ENCODE results near the gene IL1RL1.
A peak's percentile ranks its signal among the peaks of the same experiment; 100 is the strongest.

IL1RL1 gene

GRCh38 chr2:102342888-102343287 lies 31.5 kb downstream of the IL1RL1 start:
- Histone ChIP-seq H3K27ac (ENCODE audit: low read length) (no peak overlapping the region), H3K36me3 (ENCODE audit: insufficient read depth, low read depth, low read length) (no peaks in the 10 kb centered on the region), H3K4me1 (ENCODE audit: insufficient read depth, low read length) (no peaks in the 10 kb centered on the region), H3K9me3 (ENCODE audit: insufficient read depth, low read depth, low read length) (no peaks in the 10 kb centered on the region), H3K4me3 (ENCODE audit: low read length) (no peak overlapping the region), H3K27me3 (ENCODE audit: insufficient read depth, low read length) (no peaks in the 10 kb centered on the region), H3K9ac (ENCODE audit: low read depth, low read length) (no peak overlapping the region)

- H3K27me3 ChIP-seq (ENCODE audit: insufficient read depth, low read length), result no peaks in the 10 kb centered on the region
- H3K4me3 ChIP-seq (ENCODE audit: low read length), result no peak overlapping the region
- no peaks in the 10 kb centered on the region for H3K36me3 ChIP-seq (ENCODE audit: insufficient read depth, low read depth, low read length)
Measured at GRCh38 chr2:102344397-102344796, 33.0 kb downstream of the IL1RL1 start.

GRCh38 chr2:102345329-102345920 lies 34.1 kb downstream of the IL1RL1 start:
- H3K27ac ChIP-seq (ENCODE audit: low read length), result no peak overlapping the region
- no peaks in the 10 kb centered on the region for H3K9me3 ChIP-seq (ENCODE audit: insufficient read depth, low read depth, low read length)
- no peak overlapping the region for H3K9ac ChIP-seq (ENCODE audit: low read depth, low read length)
- H3K4me1 ChIP-seq (ENCODE audit: insufficient read depth, low read length), result no peaks in the 10 kb centered on the region
- H3K4me3 ChIP-seq (ENCODE audit: low read length), result no peak overlapping the region
- H3K36me3 ChIP-seq (ENCODE audit: insufficient read depth, low read depth, low read length), result no peaks in the 10 kb centered on the region
- no peaks in the 10 kb centered on the region; the same call in 1 of the 2 replicates for H3K27me3 ChIP-seq (ENCODE audit: insufficient read depth, low read length)

More at GRCh38 chr2:102344397-102344796, 33.0 kb downstream of the IL1RL1 start:
- no peaks in the 10 kb centered on the region for H3K9me3 ChIP-seq (ENCODE audit: insufficient read depth, low read depth, low read length)
- no peak overlapping the region for H3K9ac ChIP-seq (ENCODE audit: low read depth, low read length)
- no peaks in the 10 kb centered on the region for H3K4me1 ChIP-seq (ENCODE audit: insufficient read depth, low read length)
- no peak overlapping the region for H3K27ac ChIP-seq (ENCODE audit: low read length)

- H3K4me1 ChIP-seq (ENCODE audit: insufficient read depth, low read length), result no peaks in the 10 kb centered on the region
- no peak overlapping the region for H3K27ac ChIP-seq (ENCODE audit: low read length)
- no peak overlapping the region for H3K9ac ChIP-seq (ENCODE audit: low read depth, low read length)
- H3K36me3 ChIP-seq (ENCODE audit: insufficient read depth, low read depth, low read length), result no peaks in the 10 kb centered on the region
- H3K9me3 ChIP-seq (ENCODE audit: insufficient read depth, low read depth, low read length), result no peaks in the 10 kb centered on the region
- no peak overlapping the region for H3K4me3 ChIP-seq (ENCODE audit: low read length)
- no peaks in the 10 kb centered on the region; the same call in 1 of the 2 replicates for H3K27me3 ChIP-seq (ENCODE audit: insufficient read depth, low read length)
Measured at GRCh38 chr2:102346381-102347130, 35.2 kb downstream of the IL1RL1 start.

GRCh38 chr2:102350137-102350793 lies 38.9 kb downstream of the IL1RL1 start:
- Histone ChIP-seq H3K4me1 (ENCODE audit: insufficient read depth, low read length) (no peaks in the 10 kb centered on the region), H3K9me3 (ENCODE audit: insufficient read depth, low read depth, low read length) (no peaks in the 10 kb centered on the region), H3K4me3 (ENCODE audit: low read length) (no peak overlapping the region), H3K9ac (ENCODE audit: low read depth, low read length) (no peak overlapping the region), H3K36me3 (ENCODE audit: insufficient read depth, low read depth, low read length) (no peaks in the 10 kb centered on the region), H3K27me3 (ENCODE audit: insufficient read depth, low read length) (peaks cover 8% of the 10 kb centered on the region), H3K27ac (ENCODE audit: low read length) (no peak overlapping the region)

- H3K27me3 ChIP-seq (ENCODE audit: insufficient read depth, low read length), result peaks cover 34% of the 10 kb centered on the region
- peak within 1 kb of the TSS; percentile 64; the same call in 1 of the 2 replicates for H3K9ac ChIP-seq (ENCODE audit: low read depth, low read length)
- H3K4me3 ChIP-seq (ENCODE audit: low read length), result peak within 1 kb of the TSS; percentile 73
- no peaks in the 10 kb centered on the region for H3K4me1 ChIP-seq (ENCODE audit: insufficient read depth, low read length)
- no peak within 1 kb of the TSS for H3K27ac ChIP-seq (ENCODE audit: low read length)
- no peaks in the 10 kb centered on the region for H3K36me3 ChIP-seq (ENCODE audit: insufficient read depth, low read depth, low read length)
- no peaks in the 10 kb centered on the region for H3K9me3 ChIP-seq (ENCODE audit: insufficient read depth, low read depth, low read length)
Measured at GRCh38 chr2:102355526-102356380, 44.4 kb downstream of the IL1RL1 start, which contains the start of gene IL18R1. Gene IL18R1, plus strand, starts transcription at chr2:102355796. Its CDS starts 6,865 bp downstream, at chr2:102362661.

- Histone ChIP-seq H3K4me1 (ENCODE audit: insufficient read depth, low read length) (peaks cover 2% of the 10 kb centered on the region; the same call in 1 of the 2 replicates), H3K4me3 (ENCODE audit: low read length) (peak overlapping the region; percentile 73; the same call in 1 of the 2 replicates), H3K27ac (ENCODE audit: low read length) (no peak overlapping the region), H3K9me3 (ENCODE audit: insufficient read depth, low read depth, low read length) (no peaks in the 10 kb centered on the region), H3K36me3 (ENCODE audit: insufficient read depth, low read depth, low read length) (no peaks in the 10 kb centered on the region), H3K9ac (ENCODE audit: low read depth, low read length) (peak overlapping the region; percentile 64; the same call in 1 of the 2 replicates), H3K27me3 (ENCODE audit: insufficient read depth, low read length) (peaks cover 34% of the 10 kb centered on the region)
Measured at GRCh38 chr2:102356381-102356712, 45.0 kb downstream of the IL1RL1 start.

GRCh38 chr2:102356741-102357140 lies 45.4 kb downstream of the IL1RL1 start:
- Histone ChIP-seq H3K4me3 (ENCODE audit: low read length) (peak overlapping the region; percentile 73; the same call in 1 of the 2 replicates), H3K27ac (ENCODE audit: low read length) (no peak overlapping the region), H3K4me1 (ENCODE audit: insufficient read depth, low read length) (peaks cover 5% of the 10 kb centered on the region; the same call in 1 of the 2 replicates), H3K36me3 (ENCODE audit: insufficient read depth, low read depth, low read length) (no peaks in the 10 kb centered on the region), H3K27me3 (ENCODE audit: insufficient read depth, low read length) (peaks cover 34% of the 10 kb centered on the region), H3K9ac (ENCODE audit: low read depth, low read length) (no peak overlapping the region), H3K9me3 (ENCODE audit: insufficient read depth, low read depth, low read length) (no peaks in the 10 kb centered on the region)

- Histone ChIP-seq H3K9ac (ENCODE audit: low read depth, low read length) (no peak overlapping the region), H3K27ac (ENCODE audit: low read length) (no peak overlapping the region), H3K9me3 (ENCODE audit: insufficient read depth, low read depth, low read length) (no peaks in the 10 kb centered on the region), H3K4me1 (ENCODE audit: insufficient read depth, low read length) (peaks cover 5% of the 10 kb centered on the region; the same call in 1 of the 2 replicates), H3K36me3 (ENCODE audit: insufficient read depth, low read depth, low read length) (no peaks in the 10 kb centered on the region), H3K4me3 (ENCODE audit: low read length) (no peak overlapping the region), H3K27me3 (ENCODE audit: insufficient read depth, low read length) (peaks cover 34% of the 10 kb centered on the region)
Measured at GRCh38 chr2:102357937-102358336, 46.6 kb downstream of the IL1RL1 start.

- Histone ChIP-seq H3K27ac (ENCODE audit: low read length) (no peak overlapping the region), H3K9ac (ENCODE audit: low read depth, low read length) (no peak overlapping the region), H3K9me3 (ENCODE audit: insufficient read depth, low read depth, low read length) (no peaks in the 10 kb centered on the region), H3K4me3 (ENCODE audit: low read length) (no peak overlapping the region), H3K27me3 (ENCODE audit: insufficient read depth, low read length) (peaks cover 34% of the 10 kb centered on the region), H3K36me3 (ENCODE audit: insufficient read depth, low read depth, low read length) (no peaks in the 10 kb centered on the region), H3K4me1 (ENCODE audit: insufficient read depth, low read length) (peaks cover 5% of the 10 kb centered on the region; the same call in 1 of the 2 replicates)
Measured at GRCh38 chr2:102358496-102358895, 47.1 kb downstream of the IL1RL1 start.

- Histone ChIP-seq H3K27me3 (ENCODE audit: insufficient read depth, low read length) (peaks cover 33% of the 10 kb centered on the region), H3K9ac (ENCODE audit: low read depth, low read length) (no peak overlapping the region), H3K27ac (ENCODE audit: low read length) (no peak overlapping the region), H3K4me3 (ENCODE audit: low read length) (no peak overlapping the region), H3K9me3 (ENCODE audit: insufficient read depth, low read depth, low read length) (no peaks in the 10 kb centered on the region), H3K36me3 (ENCODE audit: insufficient read depth, low read depth, low read length) (no peaks in the 10 kb centered on the region), H3K4me1 (ENCODE audit: insufficient read depth, low read length) (peaks cover 5% of the 10 kb centered on the region; the same call in 1 of the 2 replicates)
Measured at GRCh38 chr2:102359527-102359926, 48.2 kb downstream of the IL1RL1 start.

Measured in iPS-20b (cell line).